Measurements from ENCODE around the gene WDR82. TPM values are rescaled to one million over a fixed set of nuclear protein-coding genes. Genes with fewer than 3 reads are reported as not detected.
A peak's percentile ranks its signal among the peaks of the same experiment; 100 is the strongest.
"Not testable (repeated sequence)": the region's sequence is repeated elsewhere in the genome, so short reads cannot be mapped to it uniquely, and the experiment has no call there.

The WDR82 gene
- total and polyA plus RNA-seq, 4 experiments from 2014 or later: 62.3 to 150 (median 146) TPM

DNA sequence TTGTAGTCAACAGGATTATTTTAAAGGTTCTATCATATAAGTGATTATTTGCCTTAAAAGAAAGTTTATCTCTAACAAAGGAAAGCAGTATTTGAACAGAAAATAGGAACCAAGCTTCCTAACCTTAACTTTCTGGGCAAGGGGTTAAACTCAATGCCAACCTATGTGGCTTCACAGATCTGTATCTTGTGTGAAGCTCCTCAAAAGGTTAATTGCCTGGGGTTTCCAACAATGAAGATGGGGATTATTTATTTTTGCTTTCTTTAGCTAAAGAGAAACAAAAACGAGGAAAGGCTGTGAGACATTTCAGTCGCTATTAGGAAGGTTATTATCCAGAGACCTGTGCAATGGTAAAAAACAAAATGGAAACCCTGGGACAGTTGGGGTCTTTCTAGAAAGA lies 1.1 kb upstream of the WDR82 start:
- peaks cover 0 to 3% of the 10 kb centered on the region in 2 donors for H3K27me3 Mint-ChIP-seq
- H3K27ac ChIP-seq (ENCODE audit: low read depth, low read length): peak overlapping the region; percentile 87
- peaks cover 0 to 3% (median 0%) of the 10 kb centered on the region in 8 donors for H3K9me3 Mint-ChIP-seq
- DNase-seq: no peak
- H3K4me1 Mint-ChIP-seq: peaks cover 33 to 83% (median 49%) of the 10 kb centered on the region in 4 donors
- CTCF ChIA-PET (ENCODE audit: partially characterized antibody): interaction anchor here (0.8 to 32.2 kb wide), 9 partner anchors 8 to 133 kb away, joined by 3 to 684 read pairs (median 9); partner anchors contain the start of genes PPM1M, TLR9 and TWF2
- no peaks in the 10 kb centered on the region for H3K36me3 ChIP-seq (ENCODE audit: insufficient read depth, low read length)
- POLR2A ChIA-PET (ENCODE audit: partially characterized antibody): interaction anchor here (0.5 to 37.2 kb wide), 12 partner anchors 8 to 561 kb away, joined by 3 to 1950 read pairs (median 6); partner anchors contain the start of genes ABHD14A, DUSP7, GLYCTK and PPM1M
- peak overlapping the region; percentile 92 to 99 (median 97) for H3K4me3 Mint-ChIP-seq
- peak overlapping the region; percentile 96 to 100 (median 100) for H3K27ac Mint-ChIP-seq
- H3K9me3 ChIP-seq (ENCODE audit: control insufficient read depth in 1 of 2, low read length in 2 of 2): no peaks in the 10 kb centered on the region
- H3K4me1 ChIP-seq (ENCODE audit: insufficient read depth, low read length): peaks cover 72% of the 10 kb centered on the region
- H3K4me3 ChIP-seq (ENCODE audit: low read length in 2 of 2): peak overlapping the region in 1 of 2 donors; percentile 58
- intact Hi-C loops (cut with micrococcal nuclease): loop anchor here (5.0 kb wide), 2 partner anchors 38 to 58 kb away; partner anchors contain the start of gene DNAH1
- peaks cover 19 to 29% of the 10 kb centered on the region in 2 donors for H3K36me3 Mint-ChIP-seq
- no peaks in the 10 kb centered on the region for H3K27me3 ChIP-seq (ENCODE audit: insufficient read depth, low read length)

DNA sequence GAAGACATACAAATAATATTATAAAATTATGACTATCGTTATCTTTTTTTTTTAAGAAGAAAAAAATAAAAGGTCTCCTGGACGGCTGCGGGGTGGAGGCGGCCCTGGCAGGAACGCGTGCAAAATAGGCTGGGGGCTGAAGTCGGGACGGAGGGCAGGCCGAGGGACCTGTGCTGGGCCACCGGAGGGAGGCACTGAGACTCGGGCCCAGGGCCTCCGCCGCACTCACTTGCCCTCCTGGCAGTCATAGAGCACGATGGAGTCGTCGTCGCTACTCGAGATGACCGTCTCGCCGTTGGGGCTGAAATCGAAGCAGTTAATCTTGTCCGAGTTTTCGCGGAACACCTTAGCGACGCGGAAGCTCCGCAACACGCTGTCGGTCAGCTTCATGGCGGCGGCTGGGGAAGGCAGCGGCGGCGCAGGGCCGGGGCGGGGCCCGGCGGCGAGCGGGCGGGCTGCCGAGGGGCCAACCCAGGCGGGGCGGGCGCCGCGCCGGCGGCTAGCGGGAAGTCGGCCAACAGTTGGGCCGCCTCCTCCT lies 408 bp downstream of the WDR82 start:
- Mint-ChIP-seq H3K4me3 (peak overlapping the region; percentile 92 to 99 (median 98)), H3K27ac (peak overlapping the region; percentile 96 to 100 (median 100)), H3K4me1 (peaks cover 37 to 87% (median 55%) of the 10 kb centered on the region in 4 donors), H3K27me3 (peaks cover 0 to 3% of the 10 kb centered on the region in 2 donors), H3K36me3 (peaks cover 32 to 42% of the 10 kb centered on the region in 2 donors), H3K9me3 (peaks cover 0 to 3% (median 0%) of the 10 kb centered on the region in 8 donors)
- peak in 2 of 5 donors; percentile 71 to 80 for DNase-seq
- H3K36me3 ChIP-seq (ENCODE audit: insufficient read depth, low read length): no peaks in the 10 kb centered on the region
- ChIA-PET CTCF (ENCODE audit: partially characterized antibody) (interaction anchor here (1.0 to 32.2 kb wide), 10 partner anchors 10 to 61 kb away, joined by 3 to 684 read pairs (median 13); partner anchors contain the start of genes GLYCTK, PPM1M and TWF2), POLR2A (ENCODE audit: partially characterized antibody) (interaction anchor here (0.6 to 37.2 kb wide), 19 partner anchors 7 to 428 kb away, joined by 3 to 1950 read pairs (median 5); partner anchors contain the start of genes ABHD14B, GLT8D1, GLYCTK and PPM1M)
- peak overlapping the region; percentile 87 for H3K27ac ChIP-seq (ENCODE audit: low read depth, low read length)
- intact Hi-C loops (cut with micrococcal nuclease): loop anchor here (1.0 to 5.0 kb wide), 6 partner anchors 10 to 59 kb away; partner anchors contain the start of genes DNAH1 and TWF2
- no peaks in the 10 kb centered on the region for H3K9me3 ChIP-seq (ENCODE audit: control insufficient read depth in 1 of 2, low read length in 2 of 2)
- no peaks in the 10 kb centered on the region for H3K27me3 ChIP-seq (ENCODE audit: insufficient read depth, low read length)
- H3K4me3 ChIP-seq (ENCODE audit: low read length in 2 of 2): peak overlapping the region; percentile 58 to 71
- peaks cover 76% of the 10 kb centered on the region for H3K4me1 ChIP-seq (ENCODE audit: insufficient read depth, low read length)

DNA sequence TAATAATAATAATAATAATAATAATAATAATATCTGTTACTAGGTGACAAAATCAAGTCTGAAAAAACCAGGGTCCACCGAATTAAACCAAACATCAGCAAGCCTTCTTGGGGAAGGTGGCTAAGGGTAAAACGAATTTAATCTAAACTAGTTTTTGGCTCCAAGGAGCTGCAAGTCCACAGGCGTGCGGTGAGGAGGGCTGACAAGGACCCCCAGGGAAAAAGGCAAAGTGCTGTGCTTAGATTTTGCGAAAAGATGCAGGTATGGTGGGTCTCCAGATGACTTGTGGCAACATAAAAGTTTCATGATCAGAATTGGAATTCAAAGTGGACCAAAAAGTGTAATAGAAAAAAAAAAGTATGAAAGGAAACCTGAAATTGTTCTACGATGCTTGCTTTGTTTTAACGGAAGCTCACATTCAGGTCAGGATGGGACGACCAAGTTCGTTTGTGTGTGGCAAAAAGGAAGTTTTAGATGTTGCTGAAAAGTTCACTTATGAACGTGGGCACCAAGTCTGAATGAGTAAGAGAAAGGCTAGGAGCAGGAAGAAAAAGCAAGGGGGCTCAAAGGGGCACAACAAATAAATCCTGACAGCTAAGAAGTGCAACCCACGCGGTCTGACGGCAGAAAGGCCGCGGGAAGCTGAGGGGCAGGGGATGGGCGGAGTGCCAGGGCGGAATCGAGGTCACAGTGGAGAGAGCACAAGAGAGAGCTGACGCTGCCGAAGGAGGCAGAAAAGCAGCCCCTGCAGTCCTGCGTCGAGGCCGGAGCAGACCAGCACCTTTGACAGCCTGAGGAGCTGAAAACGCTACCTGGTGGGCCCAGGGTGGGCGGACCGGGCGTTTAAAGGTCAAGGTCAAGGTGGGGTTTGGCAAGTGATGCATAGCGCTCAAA lies 1.1 kb downstream of the WDR82 start:
- Histone ChIP-seq H3K27ac (ENCODE audit: low read depth, low read length) (peak overlapping the region; percentile 87), H3K9me3 (ENCODE audit: control insufficient read depth in 1 of 2, low read length in 2 of 2) (no peaks in the 10 kb centered on the region), H3K4me3 (ENCODE audit: low read length in 2 of 2) (peak overlapping the region; percentile 58 to 71), H3K27me3 (ENCODE audit: insufficient read depth, low read length) (no peaks in the 10 kb centered on the region), H3K4me1 (ENCODE audit: insufficient read depth, low read length) (peaks cover 76% of the 10 kb centered on the region), H3K36me3 (ENCODE audit: insufficient read depth, low read length) (no peaks in the 10 kb centered on the region)
- CTCF ChIA-PET (ENCODE audit: partially characterized antibody): interaction anchor here (0.9 to 32.2 kb wide), 10 partner anchors 9 to 62 kb away, joined by 3 to 684 read pairs (median 11); partner anchors contain the start of genes GLYCTK, PPM1M and TWF2
- Mint-ChIP-seq H3K36me3 (peaks cover 36 to 48% of the 10 kb centered on the region in 2 donors), H3K4me3 (peak overlapping the region; percentile 92 to 99 (median 96)), H3K27ac (peak overlapping the region; percentile 94 to 99 (median 97)), H3K27me3 (peaks cover 0 to 3% of the 10 kb centered on the region in 2 donors), H3K9me3 (peaks cover 0 to 3% (median 0%) of the 10 kb centered on the region in 8 donors), H3K4me1 (peaks cover 41 to 89% (median 58%) of the 10 kb centered on the region in 4 donors)
- intact Hi-C loops (cut with micrococcal nuclease): loop anchor here (1.0 to 5.0 kb wide), 3 partner anchors 10 to 60 kb away; partner anchors contain the start of gene DNAH1
- POLR2A ChIA-PET (ENCODE audit: partially characterized antibody): interaction anchor here (0.6 to 37.2 kb wide), 16 partner anchors 10 to 293 kb away, joined by 3 to 1950 read pairs (median 4); partner anchors contain the start of genes GLYCTK, PPM1M, TLR9 and TWF2
- peak; percentile 66 to 79 (median 72) for DNase-seq

DNA sequence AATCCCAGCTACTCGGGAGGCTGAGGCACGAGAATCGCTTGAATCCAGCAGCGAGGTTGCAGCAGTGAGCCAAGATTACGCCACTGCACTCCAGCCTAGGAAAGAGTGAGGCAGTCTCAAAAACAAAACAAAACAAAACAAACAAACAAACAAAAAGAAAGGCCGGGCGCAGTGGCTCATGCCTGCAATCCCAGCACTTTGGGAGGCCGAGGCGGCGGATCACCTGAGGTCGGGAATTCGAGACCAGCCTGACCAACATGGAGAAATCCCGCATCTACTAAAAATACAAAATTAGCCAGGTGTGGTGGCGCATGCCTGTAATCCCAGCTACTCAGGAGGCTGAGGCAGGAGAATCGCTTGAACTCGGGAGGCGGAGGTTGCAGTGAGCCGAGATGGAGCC lies 3.7 kb downstream of the WDR82 start:
- peaks cover 50 to 69% of the 10 kb centered on the region in 2 donors for H3K36me3 Mint-ChIP-seq
- CTCF ChIA-PET (ENCODE audit: partially characterized antibody): interaction anchor here (1.5 to 32.2 kb wide), 2 partner anchors 14 to 33 kb away, joined by 3 to 684 read pairs; partner anchors contain the start of genes PPM1M and TWF2
- not testable (repeated sequence) for DNase-seq; H3K36me3 ChIP-seq (ENCODE audit: insufficient read depth, low read length); H3K27me3 ChIP-seq (ENCODE audit: insufficient read depth, low read length); H3K9me3 ChIP-seq (ENCODE audit: control insufficient read depth in 1 of 2, low read length in 2 of 2); H3K27me3 Mint-ChIP-seq; H3K9me3 Mint-ChIP-seq
- peak overlapping the region; percentile 5 to 44 for H3K4me3 ChIP-seq (ENCODE audit: low read length in 2 of 2)
- H3K4me1 Mint-ChIP-seq: peaks cover 45 to 91% (median 60%) of the 10 kb centered on the region in 4 donors
- H3K4me3 Mint-ChIP-seq: peak overlapping the region; percentile 92 to 99 (median 96)
- POLR2A ChIA-PET (ENCODE audit: partially characterized antibody): interaction anchor here (5.9 to 37.2 kb wide), 2 partner anchors 13 to 28 kb away, joined by 153 to 1950 read pairs; partner anchors contain the start of genes GLYCTK, PPM1M and TWF2
- H3K4me1 ChIP-seq (ENCODE audit: insufficient read depth, low read length): peaks cover 79% of the 10 kb centered on the region
- intact Hi-C loops (cut with micrococcal nuclease): loop anchor here (5.0 kb wide), 2 partner anchors 43 to 63 kb away; partner anchors contain the start of gene DNAH1
- H3K27ac ChIP-seq (ENCODE audit: low read depth, low read length): peak overlapping the region; percentile 87
- peak overlapping the region; percentile 94 to 99 (median 96) for H3K27ac Mint-ChIP-seq

DNA sequence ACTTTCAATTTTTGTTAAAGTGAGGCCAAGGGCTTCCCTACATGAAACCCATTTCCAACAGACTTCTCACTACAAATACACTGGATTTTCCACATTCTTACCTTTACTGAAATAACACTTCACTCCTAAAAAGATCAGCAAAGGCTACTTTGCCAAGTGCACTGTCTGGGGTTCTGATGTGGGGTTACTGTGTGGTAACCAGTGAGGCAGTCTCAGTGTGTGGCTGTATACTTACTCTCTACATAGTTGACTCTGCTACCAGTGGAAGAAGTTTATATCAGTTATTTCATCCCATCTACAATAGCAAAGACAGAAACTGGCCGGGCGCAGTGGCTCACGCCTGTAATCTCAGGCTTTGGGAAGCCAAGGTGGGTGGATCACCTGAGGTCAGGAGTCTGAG lies 5.6 kb downstream of the WDR82 start:
- Histone ChIP-seq H3K27me3 (ENCODE audit: insufficient read depth, low read length) (no peaks in the 10 kb centered on the region), H3K36me3 (ENCODE audit: insufficient read depth, low read length) (peaks cover 8% of the 10 kb centered on the region), H3K4me3 (ENCODE audit: low read length in 2 of 2) (peak overlapping the region; percentile 0 to 2), H3K27ac (ENCODE audit: low read depth, low read length) (peak overlapping the region; percentile 87), H3K4me1 (ENCODE audit: insufficient read depth, low read length) (peaks cover 89% of the 10 kb centered on the region), H3K9me3 (ENCODE audit: control insufficient read depth in 1 of 2, low read length in 2 of 2) (no peaks in the 10 kb centered on the region)
- Mint-ChIP-seq H3K4me1 (peaks cover 49 to 95% (median 69%) of the 10 kb centered on the region in 4 donors), H3K36me3 (peaks cover 55 to 76% of the 10 kb centered on the region in 2 donors), H3K4me3 (peak overlapping the region; percentile 92 to 99 (median 96)), H3K27me3 (peaks cover 0 to 3% of the 10 kb centered on the region in 2 donors), H3K9me3 (peaks cover 0 to 3% (median 0%) of the 10 kb centered on the region in 8 donors), H3K27ac (peak overlapping the region; percentile 93 to 99 (median 96))
- ChIA-PET POLR2A (ENCODE audit: partially characterized antibody) (interaction anchor here (3.5 to 37.2 kb wide), 3 partner anchors 9 to 26 kb away, joined by 34 to 1950 read pairs (median 63); partner anchors contain the start of genes GLYCTK, PPM1M, TWF2 and WDR82), CTCF (ENCODE audit: partially characterized antibody) (interaction anchor here (1.3 to 32.2 kb wide), 4 partner anchors 9 to 31 kb away, joined by 3 to 684 read pairs (median 7); partner anchors contain the start of genes PPM1M and TWF2)
- intact Hi-C loops (cut with micrococcal nuclease): no loop called here
- no peak for DNase-seq

DNA sequence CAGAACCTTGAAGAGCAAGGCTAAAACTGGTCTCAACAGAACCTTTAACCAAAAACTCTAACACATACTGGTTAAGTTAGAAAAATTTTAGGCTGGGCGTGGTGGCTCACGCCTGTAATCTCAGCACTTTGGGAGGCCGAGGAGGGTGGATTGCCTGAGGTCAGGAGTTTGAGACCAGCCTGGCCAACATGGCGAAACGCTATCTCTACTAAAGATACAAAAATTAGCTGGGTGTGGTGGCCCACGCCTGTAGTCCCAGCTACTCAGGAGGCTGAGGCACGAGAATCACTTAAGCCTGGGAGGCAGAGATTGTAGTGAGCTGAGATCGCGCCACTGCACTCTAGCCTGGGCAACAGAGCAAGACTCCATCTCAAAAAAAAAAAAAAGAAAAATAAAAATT lies 6.3 kb downstream of the WDR82 start:
- Histone ChIP-seq H3K4me1 (ENCODE audit: insufficient read depth, low read length) (peaks cover 96% of the 10 kb centered on the region), H3K36me3 (ENCODE audit: insufficient read depth, low read length) (peaks cover 14% of the 10 kb centered on the region), H3K4me3 (ENCODE audit: low read length in 2 of 2) (peak overlapping the region in 1 of 2 donors; percentile 47), H3K27ac (ENCODE audit: low read depth, low read length) (peak overlapping the region; percentile 87)
- Mint-ChIP-seq H3K27ac (peak overlapping the region; percentile 95 to 100 (median 96)), H3K4me1 (peaks cover 56 to 97% (median 76%) of the 10 kb centered on the region in 4 donors), H3K36me3 (peaks cover 57 to 78% of the 10 kb centered on the region in 2 donors), H3K4me3 (peak overlapping the region; percentile 84 to 99 (median 92))
- CTCF ChIA-PET (ENCODE audit: partially characterized antibody): interaction anchor here (1.3 to 32.2 kb wide), 10 partner anchors 7 to 67 kb away, joined by 3 to 684 read pairs (median 6); partner anchors contain the start of genes GLYCTK, PPM1M, TWF2 and WDR82
- POLR2A ChIA-PET (ENCODE audit: partially characterized antibody): interaction anchor here (3.5 to 37.2 kb wide), 3 partner anchors 9 to 25 kb away, joined by 34 to 1950 read pairs (median 63); partner anchors contain the start of genes GLYCTK, PPM1M, TWF2 and WDR82
- H3K27me3 Mint-ChIP-seq; intact Hi-C loops (cut with micrococcal nuclease); H3K27me3 ChIP-seq (ENCODE audit: insufficient read depth, low read length); DNase-seq; H3K9me3 Mint-ChIP-seq; H3K9me3 ChIP-seq (ENCODE audit: control insufficient read depth in 1 of 2, low read length in 2 of 2): not testable (repeated sequence)
